Testis (tissue), 3 donors: ENCODE measurements around the gene CFAP46. TPM values are rescaled to one million over a fixed set of nuclear protein-coding genes. Genes with fewer than 3 reads are reported as not detected.

ENCODE experiments used
- DNase-seq: peaks from one replicate; pipeline ENCODE4 v3.0.0-alpha.2; 2019
- H3K27ac ChIP-seq, 2 donors: fragments of 200-600 bp; sonication (generic); one replicate each; pipeline ENCODE4 v1.5.1; 2019
- H3K27me3 ChIP-seq: fragments of 200-600 bp; sonication (generic); one replicate; pipeline ENCODE4 v1.5.1; 2019
- H3K36me3 ChIP-seq: fragments of 200-600 bp; sonication (generic); one replicate; pipeline ENCODE4 v1.5.1; 2017; ENCODE audit warnings: low read depth; ENCODE audit errors: missing control alignments
- H3K4me1 ChIP-seq: fragments of 200-600 bp; sonication (generic); one replicate; pipeline ENCODE4 v1.5.1; 2019
- H3K4me3 ChIP-seq, 2 donors: fragments of 200-600 bp; sonication (generic); one replicate each; pipeline ENCODE4 v1.5.1; 2017 to 2019
- H3K9me3 ChIP-seq: fragments of 200-600 bp; sonication (generic); one replicate; pipeline ENCODE4 v1.5.1; 2017
- CTCF ChIP-seq, 3 experiments: fragments of 450-650 bp in 2 of 3; fragments of 200-600 bp in 1 of 3; sonication (generic) in 1 of 3; IDR thresholded peaks; one replicate each; pipeline ENCODE4 v1.5.1; 2016 to 2019; ENCODE audit warnings: antibody characterized with exemption in 3 of 3, mild to moderate bottlenecking in 2 of 3, moderate library complexity in 1 of 3
- POLR2A ChIP-seq: fragments of 450-650 bp; IDR thresholded peaks from one replicate; pipeline ENCODE4 v1.6.1; 2017; ENCODE audit warnings: antibody characterized with exemption, mild to moderate bottlenecking, moderate library complexity
- WGBS, 2 donors: methylation state at CpG; one replicate each; pipeline ENCODE4 v1.1.5; 2018; 5-methylcytosine and 5-hydroxymethylcytosine counted together
- intact Hi-C: fragments of 100-400 bp; cut with DNase I; formaldehyde crosslinking; loops from one replicate; pipeline ENCODE4 v1.15.1; 2023; ENCODE audit warnings: low total_unique reads
- polyA plus RNA-seq: library from polyadenylated mRNA; stranded (reverse); fragments of 350-450 nt; fragmentation: Illumina TruSeq; extraction: RNeasy Lipid Tissue Mini Kit (QIAGEN cat#74804); gene quantifications from one replicate; pipeline ENCODE4 v1.2.3, GENCODE V29; 2014; ENCODE audit warnings: low read depth, low replicate concordance; ENCODE audit not compliant: insufficient read depth
- total RNA-seq, 2 donors: library from RNA; depleted of rRNA; stranded (reverse); fragments of >200 nt; gene quantifications; one replicate each; pipeline ENCODE4 v1.2.3, GENCODE V29; 2016

CFAP46 gene
- total and polyA plus RNA-seq, 3 donors from 2014 or later, result 36.0 to 67.6 (median 59.0) TPM

- TF ChIP-seq CTCF (IDR thresholded peaks at IDR 0.05) (no peak), POLR2A (no peak)
- intact Hi-C loops, result no loop called here
- 88 to 94% methylated on average over 17 of the region's 17 CpGs for WGBS, 2 donors
- no peaks in the 10 kb centered on the region for H3K9me3 ChIP-seq
- DNase-seq, result peak; percentile 11
- no peaks in the 10 kb centered on the region for H3K36me3 ChIP-seq
- H3K4me3 ChIP-seq, result no peak overlapping the region
- H3K27me3 ChIP-seq, result no peaks in the 10 kb centered on the region
- no peak overlapping the region for H3K27ac ChIP-seq
- H3K4me1 ChIP-seq, result no peaks in the 10 kb centered on the region
These were observed 91.5 kb downstream of the CFAP46 start for GRCh38 chr10:132850896-132851295.

- H3K27ac ChIP-seq, result no peak overlapping the region
- intact Hi-C loops, result no loop called here
- TF ChIP-seq POLR2A (no peak), CTCF (IDR thresholded peaks at IDR 0.05) (no peak)
- no peaks in the 10 kb centered on the region for H3K9me3 ChIP-seq
- H3K36me3 ChIP-seq, result no peaks in the 10 kb centered on the region
- H3K27me3 ChIP-seq, result no peaks in the 10 kb centered on the region
- 77 to 97% methylated on average over 3 to 15 of the region's 15 CpGs for WGBS, 2 donors
- DNase-seq, result peak; percentile 8
- H3K4me1 ChIP-seq, result no peaks in the 10 kb centered on the region
- H3K4me3 ChIP-seq, result no peak overlapping the region
These were observed 92.1 kb downstream of the CFAP46 start for GRCh38 chr10:132850246-132850645.

GRCh38 chr10:132849546-132850031 lies 92.8 kb downstream of the CFAP46 start:
- TF ChIP-seq POLR2A (no peak), CTCF (IDR thresholded peaks at IDR 0.05) (no peak)
- H3K27me3 ChIP-seq, result no peaks in the 10 kb centered on the region
- no peaks in the 10 kb centered on the region for H3K36me3 ChIP-seq
- H3K4me1 ChIP-seq, result no peaks in the 10 kb centered on the region
- WGBS, 2 donors, result 86 to 90% methylated on average over 7 to 19 of the region's 19 CpGs
- H3K4me3 ChIP-seq, result no peak overlapping the region
- H3K27ac ChIP-seq, result no peak overlapping the region
- intact Hi-C loops, result no loop called here
- no peaks in the 10 kb centered on the region for H3K9me3 ChIP-seq
- peak; percentile 10 for DNase-seq

GRCh38 chr10:132848951-132849545 lies 93.3 kb downstream of the CFAP46 start:
- H3K36me3 ChIP-seq, result no peaks in the 10 kb centered on the region
- TF ChIP-seq POLR2A (no peak), CTCF (IDR thresholded peaks at IDR 0.05) (no peak)
- DNase-seq, result peak; percentile 14
- WGBS, 2 donors, result 57 to 74% methylated on average over 15 to 21 of the region's 21 CpGs
- H3K9me3 ChIP-seq, result no peaks in the 10 kb centered on the region
- intact Hi-C loops, result no loop called here
- H3K4me3 ChIP-seq, result no peak overlapping the region
- no peak overlapping the region for H3K27ac ChIP-seq
- no peaks in the 10 kb centered on the region for H3K27me3 ChIP-seq
- no peaks in the 10 kb centered on the region for H3K4me1 ChIP-seq

- H3K36me3 ChIP-seq, result no peaks in the 10 kb centered on the region
- 13 to 17% methylated on average over 12 of the region's 12 CpGs for WGBS, 2 donors
- TF ChIP-seq POLR2A (no peak), CTCF (IDR thresholded peaks at IDR 0.05) (no peak)
- no peak overlapping the region for H3K27ac ChIP-seq
- intact Hi-C loops, result no loop called here
- H3K4me1 ChIP-seq, result no peaks in the 10 kb centered on the region
- H3K4me3 ChIP-seq, result no peak overlapping the region
- no peaks in the 10 kb centered on the region for H3K27me3 ChIP-seq
- DNase-seq, result peak; percentile 40
- no peaks in the 10 kb centered on the region for H3K9me3 ChIP-seq
These were observed 94.1 kb downstream of the CFAP46 start for GRCh38 chr10:132848291-132848701.
